HFF-Myc (cell line): ENCODE results near the gene TNS1.

ENCODE experiments used
- DNase-seq: peaks from one replicate; pipeline ENCODE4 v3.0.0-alpha.2; 2011; ENCODE audit warnings: low read depth; ENCODE audit errors: extremely low read depth
- H3K4me3 ChIP-seq: replicated peaks from 2 replicates; pipeline ENCODE4 v1.5.1; 2011; ENCODE audit warnings: low read depth, mild to moderate bottlenecking, control low read depth, low read length
- CTCF ChIP-seq: IDR thresholded peaks from 2 replicates; pipeline ENCODE4 v1.5.1; 2012; ENCODE audit warnings: mild to moderate bottlenecking, low read depth, low read length, control low read depth; ENCODE audit errors: missing control alignments

TNS1 gene

GRCh38 chr2:217941339-217941738 is 61.5 kb downstream of the TNS1 start:
- no peak for TF ChIP-seq CTCF

DNA sequence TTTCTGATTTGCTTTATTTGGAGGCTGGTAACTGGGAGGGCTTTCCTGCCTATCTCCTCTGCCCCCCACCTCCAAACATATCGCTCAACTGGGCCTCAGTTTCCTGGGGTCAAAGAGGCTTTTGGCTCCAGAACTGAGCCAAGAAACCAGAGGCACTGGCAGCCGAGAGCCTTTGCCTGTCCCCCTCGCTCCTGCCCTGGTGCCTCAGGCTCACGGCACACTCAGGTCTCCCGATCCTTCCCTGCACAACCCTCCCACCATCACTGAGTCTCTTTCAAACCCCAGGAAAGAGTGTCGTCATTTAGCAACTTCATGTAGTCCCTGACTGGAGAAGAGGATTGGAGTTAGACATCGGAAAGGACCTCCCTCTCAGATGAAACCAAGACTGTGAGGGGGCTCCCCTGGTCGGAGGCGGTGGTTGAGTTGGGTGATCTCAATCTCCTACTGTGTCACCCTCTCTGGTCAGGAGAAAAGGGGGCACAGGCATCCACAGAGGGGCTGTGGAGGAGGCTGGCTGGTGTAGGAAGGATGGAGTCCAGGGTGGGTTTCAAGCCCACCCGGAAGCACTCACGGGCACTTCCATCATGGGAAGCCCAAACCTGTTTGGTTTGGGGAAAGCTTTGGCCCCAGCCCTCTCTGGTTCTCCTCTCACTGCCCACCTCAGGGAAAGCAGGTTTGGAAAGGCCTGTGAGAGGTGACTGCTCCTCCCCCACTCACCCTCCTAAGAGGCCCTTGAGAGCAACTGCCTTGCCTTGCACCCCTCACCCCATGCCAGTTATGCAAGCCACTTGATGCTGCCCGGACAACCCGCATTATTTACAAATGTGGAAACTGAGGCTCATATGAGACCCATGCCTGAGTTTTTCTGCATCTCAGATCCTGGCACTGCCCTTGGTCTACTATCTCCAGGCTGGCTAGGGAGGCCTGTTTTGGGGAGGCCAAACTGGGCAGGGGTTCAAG is 62.3 kb downstream of the TNS1 start:
- no peak for DNase-seq
- no peak overlapping the region for H3K4me3 ChIP-seq
- TF ChIP-seq CTCF, result no peak

More at GRCh38 chr2:217941339-217941738, 61.5 kb downstream of the TNS1 start:
- DNase-seq, result no peak
- H3K4me3 ChIP-seq, result no peak overlapping the region

DNA sequence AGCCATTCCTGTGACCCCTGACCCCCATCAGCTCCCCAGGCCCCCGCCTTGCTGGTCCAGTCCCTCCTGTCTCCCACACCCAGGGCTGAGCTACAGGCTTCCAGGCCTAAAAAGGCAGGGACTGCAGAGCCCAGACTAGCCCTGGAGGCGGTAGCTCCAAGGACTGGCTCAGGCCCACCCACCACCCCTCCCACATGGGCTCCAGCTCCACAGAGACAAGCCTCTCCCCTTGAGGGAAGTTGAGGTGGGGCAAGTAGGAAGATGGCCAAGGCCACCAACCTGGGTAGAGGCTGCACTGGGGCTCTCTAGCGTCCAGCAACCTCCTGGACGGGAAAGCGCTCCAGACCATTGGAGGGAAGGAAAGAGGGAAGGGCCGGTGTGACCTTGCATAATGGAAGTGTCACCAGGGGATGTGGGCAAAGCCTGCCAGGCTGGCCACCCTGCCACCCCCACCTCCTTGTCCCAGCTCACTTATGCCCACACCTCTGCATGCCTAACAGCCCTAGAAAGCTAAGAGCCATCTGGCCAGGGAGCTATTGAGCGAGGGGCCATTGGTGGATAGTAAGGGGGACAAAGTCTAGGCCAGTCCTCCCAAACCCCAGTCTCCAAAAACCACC is 63.1 kb downstream of the TNS1 start:
- no peak overlapping the region for H3K4me3 ChIP-seq
- TF ChIP-seq CTCF, result no peak
- DNase-seq, result no peak

GRCh38 chr2:217939220-217939619 is 63.6 kb downstream of the TNS1 start:
- no peak for DNase-seq
- no peak overlapping the region for H3K4me3 ChIP-seq
- TF ChIP-seq CTCF, result no peak

- no peak for DNase-seq
- H3K4me3 ChIP-seq, result no peak overlapping the region
- TF ChIP-seq CTCF, result no peak
Measured at GRCh38 chr2:217938036-217938435, 64.8 kb downstream of the TNS1 start.

DNA sequence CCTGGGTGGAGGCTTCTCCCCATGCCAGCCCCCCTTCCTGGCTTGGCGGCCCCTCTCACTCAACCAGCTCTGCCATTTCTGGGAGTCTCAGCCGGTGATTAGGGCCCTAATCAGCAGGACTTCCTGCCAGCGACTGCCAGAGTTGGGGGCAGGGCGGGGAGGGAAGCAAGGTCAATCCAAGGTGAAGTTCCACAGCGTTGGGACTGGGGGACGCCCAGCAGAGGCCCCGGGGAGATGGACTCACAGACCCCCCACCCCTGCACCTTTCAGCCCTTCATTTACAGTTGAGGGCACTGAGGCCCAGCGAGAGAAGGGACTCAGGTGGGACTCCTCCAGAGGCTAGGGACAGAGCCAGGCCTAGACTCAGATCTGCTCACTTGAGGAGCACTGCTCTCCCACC is 65.3 kb downstream of the TNS1 start:
- TF ChIP-seq CTCF, result no peak
- H3K4me3 ChIP-seq, result no peak overlapping the region
- DNase-seq, result no peak
